Gastroesophageal sphincter (tissue), 3 donors: ENCODE measurements around the gene UBE2I.

Source experiments
- EP300 ChIP-seq: sonication (generic); formaldehyde crosslinking; IDR thresholded peaks from one replicate; pipeline ENCODE4 v1.6.1; 2017; ENCODE audit warnings: antibody characterized with exemption, mild to moderate bottlenecking
- POLR2A ChIP-seq, 2 donors: fragments of 450-650 bp; IDR thresholded peaks; one replicate each; pipeline ENCODE4 v1.6.1; 2017; ENCODE audit warnings: antibody characterized with exemption in 2 of 2, mild to moderate bottlenecking in 2 of 2, moderate library complexity in 1 of 2
- POLR2AphosphoS5 ChIP-seq: sonication (generic); formaldehyde crosslinking; IDR thresholded peaks from one replicate; pipeline ENCODE4 v1.6.1; 2017; ENCODE audit warnings: antibody characterized with exemption
- TF ChIP-seq, protein P1 (sequence below), 4 experiments: fragments of 200-600 bp in 2 of 4; fragments of 450-650 bp in 2 of 4; sonication (generic) in 1 of 4; IDR thresholded peaks; one replicate each; pipeline ENCODE4 v1.5.1; 2017 to 2019; ENCODE audit warnings: antibody characterized with exemption in 4 of 4, mild to moderate bottlenecking in 2 of 4, moderate library complexity in 2 of 4

DNA sequence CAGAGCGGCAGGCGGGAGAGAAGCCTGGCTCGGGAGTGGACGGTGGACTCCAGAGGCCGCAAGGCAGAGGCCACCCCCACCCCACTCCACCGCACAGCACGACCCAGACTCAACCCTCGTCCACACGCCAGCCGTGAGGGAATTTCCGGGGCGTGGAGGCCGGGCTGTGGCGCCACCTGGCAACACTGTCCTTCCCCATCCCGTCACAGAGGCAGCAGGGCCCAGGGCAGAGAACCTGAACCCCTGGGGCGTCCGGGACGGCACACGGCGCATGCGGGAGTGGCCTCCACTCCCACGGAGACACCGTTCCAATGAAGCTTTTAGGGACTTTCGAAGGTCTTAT, 65.8 kb downstream of the UBE2I start:
- TF ChIP-seq, protein P1, sequence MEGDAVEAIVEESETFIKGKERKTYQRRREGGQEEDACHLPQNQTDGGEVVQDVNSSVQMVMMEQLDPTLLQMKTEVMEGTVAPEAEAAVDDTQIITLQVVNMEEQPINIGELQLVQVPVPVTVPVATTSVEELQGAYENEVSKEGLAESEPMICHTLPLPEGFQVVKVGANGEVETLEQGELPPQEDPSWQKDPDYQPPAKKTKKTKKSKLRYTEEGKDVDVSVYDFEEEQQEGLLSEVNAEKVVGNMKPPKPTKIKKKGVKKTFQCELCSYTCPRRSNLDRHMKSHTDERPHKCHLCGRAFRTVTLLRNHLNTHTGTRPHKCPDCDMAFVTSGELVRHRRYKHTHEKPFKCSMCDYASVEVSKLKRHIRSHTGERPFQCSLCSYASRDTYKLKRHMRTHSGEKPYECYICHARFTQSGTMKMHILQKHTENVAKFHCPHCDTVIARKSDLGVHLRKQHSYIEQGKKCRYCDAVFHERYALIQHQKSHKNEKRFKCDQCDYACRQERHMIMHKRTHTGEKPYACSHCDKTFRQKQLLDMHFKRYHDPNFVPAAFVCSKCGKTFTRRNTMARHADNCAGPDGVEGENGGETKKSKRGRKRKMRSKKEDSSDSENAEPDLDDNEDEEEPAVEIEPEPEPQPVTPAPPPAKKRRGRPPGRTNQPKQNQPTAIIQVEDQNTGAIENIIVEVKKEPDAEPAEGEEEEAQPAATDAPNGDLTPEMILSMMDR (IDR thresholded peaks at IDR 0.05): no peak
- no peak for TF ChIP-seq POLR2A (IDR thresholded peaks at IDR 0.05)
- no peak for TF ChIP-seq POLR2AphosphoS5
- no peak for TF ChIP-seq EP300
